Stimulated activated naive B cell treated with anti-CD40 and anti-IgM and Interleukin-4, amounts not matched to agents 10 μg/mL and 1 μg/mL and 100 μg/mL, for 72 hours (primary cell): ENCODE measurements around the gene SERINC2.
A peak's percentile ranks its signal among the peaks of the same experiment; 100 is the strongest.
"Not testable (repeated sequence)": the region's sequence is repeated elsewhere in the genome, so short reads cannot be mapped to it uniquely, and the experiment has no call there.

Source experiments
- ATAC-seq, 2 donors: fragments of 150-1000 bp; cut with Tn5 transposase; replicated peaks; 2 replicates each; pipeline ENCODE4 v1.10.0; 2021; ENCODE audit warnings: moderate library complexity in 1 of 2
- DNase-seq: peaks from one replicate; pipeline ENCODE4 v3.0.0; 2021
- H3K27ac Mint-ChIP-seq: one replicate; pipeline ENCODE4 v1.8.0; 2022; ENCODE audit warnings: mild to moderate bottlenecking, mixed read lengths
- H3K27me3 Mint-ChIP-seq, 2 donors: one replicate each; pipeline ENCODE4 v1.8.0; 2022; ENCODE audit warnings: mixed read lengths in 2 of 2
- H3K36me3 Mint-ChIP-seq, 2 donors: one replicate each; pipeline ENCODE4 v1.8.0; 2022; ENCODE audit warnings: mixed read lengths in 2 of 2, mild to moderate bottlenecking in 1 of 2
- H3K4me1 Mint-ChIP-seq, 2 donors: one replicate each; pipeline ENCODE4 v1.8.0; 2022; ENCODE audit warnings: mixed read lengths in 2 of 2, mild to moderate bottlenecking in 1 of 2
- H3K4me3 Mint-ChIP-seq, 2 donors: one replicate each; pipeline ENCODE4 v1.8.0; 2022; ENCODE audit warnings: mild to moderate bottlenecking in 2 of 2, mixed read lengths in 2 of 2, moderate library complexity in 1 of 2
- H3K9me3 Mint-ChIP-seq, 2 donors: one replicate each; pipeline ENCODE4 v1.8.0; 2022; ENCODE audit warnings: mixed read lengths in 2 of 2, mild to moderate bottlenecking in 1 of 2

SERINC2 gene

GRCh38 chr1:31376375-31377134 is 36.5 kb upstream of the SERINC2 start:
- H3K36me3 Mint-ChIP-seq = peaks cover 4 to 9% of the 10 kb centered on the region in 2 donors
- peaks cover 17 to 23% of the 10 kb centered on the region in 2 donors for H3K27me3 Mint-ChIP-seq
- no peak overlapping the region for H3K27ac Mint-ChIP-seq
- no peaks in the 10 kb centered on the region for H3K9me3 Mint-ChIP-seq
- H3K4me1 Mint-ChIP-seq = peaks cover 18 to 24% of the 10 kb centered on the region in 2 donors
- DNase-seq (no peak), ATAC-seq (no peak)
- H3K4me3 Mint-ChIP-seq = no peak overlapping the region

GRCh38 chr1:31377364-31377863 is 35.6 kb upstream of the SERINC2 start:
- H3K9me3 Mint-ChIP-seq = no peaks in the 10 kb centered on the region
- H3K4me3 Mint-ChIP-seq = no peak overlapping the region
- ATAC-seq (no peak), DNase-seq (no peak)
- H3K4me1 Mint-ChIP-seq = peaks cover 13 to 17% of the 10 kb centered on the region in 2 donors
- peaks cover 19 to 25% of the 10 kb centered on the region in 2 donors for H3K27me3 Mint-ChIP-seq
- no peak overlapping the region for H3K27ac Mint-ChIP-seq
- H3K36me3 Mint-ChIP-seq = peaks cover 3% of the 10 kb centered on the region in 2 donors

GRCh38 chr1:31378001-31378400 is 35.0 kb upstream of the SERINC2 start:
- peaks cover 8 to 11% of the 10 kb centered on the region in 2 donors for H3K4me1 Mint-ChIP-seq
- DNase-seq (no peak), ATAC-seq (no peak)
- H3K36me3 Mint-ChIP-seq = no peaks in the 10 kb centered on the region
- peaks cover 18 to 23% of the 10 kb centered on the region in 2 donors for H3K27me3 Mint-ChIP-seq
- H3K27ac Mint-ChIP-seq = no peak overlapping the region
- no peaks in the 10 kb centered on the region for H3K9me3 Mint-ChIP-seq
- H3K4me3 Mint-ChIP-seq = no peak overlapping the region

GRCh38 chr1:31380181-31380580 is 32.8 kb upstream of the SERINC2 start:
- DNase-seq = no peak
- H3K4me3 Mint-ChIP-seq = no peak overlapping the region
- no peak overlapping the region for H3K27ac Mint-ChIP-seq
- peaks cover 14 to 23% of the 10 kb centered on the region in 2 donors for H3K27me3 Mint-ChIP-seq
- no peaks in the 10 kb centered on the region for H3K4me1 Mint-ChIP-seq
- H3K9me3 Mint-ChIP-seq = no peaks in the 10 kb centered on the region
- no peaks in the 10 kb centered on the region for H3K36me3 Mint-ChIP-seq
- ATAC-seq = no peak

GRCh38 chr1:31381394-31382294 is 31.4 kb upstream of the SERINC2 start:
- Mint-ChIP-seq H3K27ac (no peak overlapping the region), H3K36me3 (no peaks in the 10 kb centered on the region), H3K9me3 (no peaks in the 10 kb centered on the region), H3K27me3 (peaks cover 28 to 34% of the 10 kb centered on the region in 2 donors), H3K4me3 (no peak overlapping the region), H3K4me1 (no peaks in the 10 kb centered on the region)
- DNase-seq = no peak
- ATAC-seq = no peak

- no peak overlapping the region for H3K27ac Mint-ChIP-seq
- H3K9me3 Mint-ChIP-seq = no peaks in the 10 kb centered on the region
- H3K36me3 Mint-ChIP-seq = no peaks in the 10 kb centered on the region
- no peaks in the 10 kb centered on the region for H3K4me1 Mint-ChIP-seq
- H3K4me3 Mint-ChIP-seq = no peak overlapping the region
- no peak for ATAC-seq
- peaks cover 37 to 43% of the 10 kb centered on the region in 2 donors for H3K27me3 Mint-ChIP-seq
- DNase-seq = no peak
Observed at GRCh38 chr1:31382379-31382989, 30.5 kb upstream of the SERINC2 start.

- no peak overlapping the region for H3K27ac Mint-ChIP-seq
Observed at GRCh38 chr1:31383967-31384366, 29.0 kb upstream of the SERINC2 start.

GRCh38 chr1:31386576-31387243 is 26.3 kb upstream of the SERINC2 start:
- not testable (repeated sequence) for H3K4me1 Mint-ChIP-seq, H3K27ac Mint-ChIP-seq, H3K4me3 Mint-ChIP-seq, H3K36me3 Mint-ChIP-seq, H3K9me3 Mint-ChIP-seq, DNase-seq, ATAC-seq
- peaks cover 43% of the 10 kb centered on the region in 2 donors for H3K27me3 Mint-ChIP-seq

More at GRCh38 chr1:31383967-31384366, 29.0 kb upstream of the SERINC2 start:
- Mint-ChIP-seq H3K4me3 (no peak overlapping the region), H3K4me1 (no peaks in the 10 kb centered on the region), H3K27me3 (peaks cover 43 to 49% of the 10 kb centered on the region in 2 donors), H3K36me3 (no peaks in the 10 kb centered on the region), H3K9me3 (no peaks in the 10 kb centered on the region)
- no peak for DNase-seq
- no peak for ATAC-seq

GRCh38 chr1:31387612-31388011 is 25.4 kb upstream of the SERINC2 start:
- Mint-ChIP-seq H3K27ac (no peak overlapping the region), H3K9me3 (no peaks in the 10 kb centered on the region), H3K27me3 (peaks cover 35 to 36% of the 10 kb centered on the region in 2 donors), H3K4me1 (no peaks in the 10 kb centered on the region), H3K4me3 (no peak overlapping the region), H3K36me3 (no peaks in the 10 kb centered on the region)
- DNase-seq (no peak), ATAC-seq (no peak)

- no peak overlapping the region for H3K27ac Mint-ChIP-seq
- no peak for DNase-seq
- no peak for ATAC-seq
- H3K4me1 Mint-ChIP-seq = peaks cover 4 to 5% of the 10 kb centered on the region in 2 donors
- H3K27me3 Mint-ChIP-seq = peaks cover 29 to 35% of the 10 kb centered on the region in 2 donors
- no peaks in the 10 kb centered on the region for H3K9me3 Mint-ChIP-seq
- no peak overlapping the region for H3K4me3 Mint-ChIP-seq
- no peaks in the 10 kb centered on the region for H3K36me3 Mint-ChIP-seq
Observed at GRCh38 chr1:31389616-31390015, 23.4 kb upstream of the SERINC2 start.

- no peaks in the 10 kb centered on the region for H3K36me3 Mint-ChIP-seq
- ATAC-seq (no peak), DNase-seq (no peak)
- H3K4me3 Mint-ChIP-seq = no peak overlapping the region
- H3K9me3 Mint-ChIP-seq = no peaks in the 10 kb centered on the region
- H3K27me3 Mint-ChIP-seq = peaks cover 29 to 35% of the 10 kb centered on the region in 2 donors
- peaks cover 8 to 9% of the 10 kb centered on the region in 2 donors for H3K4me1 Mint-ChIP-seq
- no peak overlapping the region for H3K27ac Mint-ChIP-seq
Observed at GRCh38 chr1:31390071-31390470, 22.9 kb upstream of the SERINC2 start.

GRCh38 chr1:31393463-31393862 is 19.6 kb upstream of the SERINC2 start:
- peaks cover 2 to 3% of the 10 kb centered on the region in 2 donors for H3K27me3 Mint-ChIP-seq
- H3K4me1 Mint-ChIP-seq = peaks cover 9 to 12% of the 10 kb centered on the region in 2 donors
- no peaks in the 10 kb centered on the region for H3K36me3 Mint-ChIP-seq
- no peaks in the 10 kb centered on the region for H3K9me3 Mint-ChIP-seq
- no peak overlapping the region for H3K27ac Mint-ChIP-seq
- DNase-seq (no peak), ATAC-seq (no peak)
- no peak overlapping the region for H3K4me3 Mint-ChIP-seq

GRCh38 chr1:31394584-31395193 is 18.3 kb upstream of the SERINC2 start:
- Mint-ChIP-seq H3K27ac (peak overlapping the region; percentile 75), H3K36me3 (no peaks in the 10 kb centered on the region), H3K4me3 (peak overlapping the region; percentile 85 to 88), H3K9me3 (no peaks in the 10 kb centered on the region), H3K27me3 (no peaks in the 10 kb centered on the region), H3K4me1 (peaks cover 9 to 12% of the 10 kb centered on the region in 2 donors)
- ATAC-seq (peak; percentile 94 to 96), DNase-seq (peak; percentile 64)
